ENCODE results near the gene CYTH3. TPM values are rescaled to one million over a fixed set of nuclear protein-coding genes. Genes with fewer than 3 reads are reported as not detected.
A peak's percentile ranks its signal among the peaks of the same experiment; 100 is the strongest.

The CYTH3 gene
- total RNA-seq, 2 donors from 2014 or later = 12.3 to 37.7 TPM

DNA sequence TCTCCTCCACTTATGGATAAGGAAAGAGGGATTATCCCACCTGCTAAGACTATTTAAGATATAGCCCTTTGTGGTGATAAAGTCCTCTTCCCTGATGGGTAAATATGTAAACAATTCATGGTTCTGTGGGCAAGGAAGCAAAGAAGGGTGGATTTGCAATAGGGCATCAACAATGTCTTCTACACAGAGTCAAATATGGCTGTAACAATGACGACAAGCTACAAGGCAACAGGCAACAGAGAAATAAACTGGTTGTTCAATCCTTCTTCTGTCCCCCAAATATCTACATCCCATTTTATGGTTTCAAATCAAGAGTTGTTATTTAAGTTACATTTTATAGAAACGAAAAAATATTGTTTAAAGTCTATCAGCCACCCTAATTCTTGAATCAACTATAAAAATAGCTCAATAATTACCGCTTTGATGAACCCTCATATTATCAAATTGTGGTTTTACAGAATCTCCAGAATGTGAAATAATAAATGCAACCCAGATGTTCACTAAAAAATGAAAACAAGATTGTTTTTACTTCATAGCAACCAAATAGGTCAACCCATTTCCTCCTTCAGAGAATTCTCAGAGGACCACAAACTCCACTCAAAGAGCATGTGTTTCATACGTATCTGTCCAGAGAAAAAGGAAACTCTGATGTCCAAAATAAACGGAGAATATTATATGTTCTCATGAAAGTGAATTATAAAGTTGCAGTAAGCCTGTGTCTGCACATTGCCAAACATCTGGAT is 13.8 kb downstream of the CYTH3 start:
- no peaks in the 10 kb centered on the region for H3K27me3 ChIP-seq (replicated peaks; ENCODE audit: insufficient read depth)
- H3K4me1 ChIP-seq (replicated peaks) = peaks cover 8% of the 10 kb centered on the region
- H3K36me3 ChIP-seq = no peaks in the 10 kb centered on the region
- H3K4me3 ChIP-seq = no peak overlapping the region
- no peak for DNase-seq (ENCODE audit: low spot score)
- 46% methylated on average over 5 of the region's 5 CpGs for WGBS
- H3K9me3 ChIP-seq = no peaks in the 10 kb centered on the region
- no peak for TF ChIP-seq POLR2AphosphoS5 (IDR thresholded peaks at IDR 0.05)
- no peak for TF ChIP-seq CTCF (IDR thresholded peaks at IDR 0.05)
- no peak for TF ChIP-seq POLR2A (IDR thresholded peaks at IDR 0.05)
- H3K27ac ChIP-seq = peak overlapping the region in 1 of 2 donors; percentile 1
- intact Hi-C loops (cut with DNase I) = no loop called here

DNA sequence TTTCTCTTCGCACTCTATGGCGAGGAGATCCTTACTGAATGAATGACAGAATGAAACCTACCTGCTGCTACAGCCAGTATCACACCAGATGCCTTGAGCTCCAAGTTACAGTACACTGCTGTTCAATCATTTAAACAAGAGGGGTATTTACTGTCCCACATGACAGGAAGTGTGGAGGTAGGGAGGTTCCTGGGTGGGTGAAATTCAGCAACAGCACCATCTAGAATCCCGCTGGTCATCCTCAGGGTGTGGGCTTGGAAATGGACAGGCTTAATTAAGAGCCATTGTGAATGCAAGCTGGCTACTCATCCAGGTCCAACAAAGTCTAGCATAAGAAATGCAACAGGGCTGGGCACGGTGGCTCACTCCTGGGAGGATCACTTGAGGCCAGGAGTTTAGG is 14.7 kb downstream of the CYTH3 start:
- Histone ChIP-seq H3K27ac (no peak overlapping the region), H3K27me3 (replicated peaks; ENCODE audit: insufficient read depth) (no peaks in the 10 kb centered on the region), H3K36me3 (no peaks in the 10 kb centered on the region), H3K4me3 (no peak overlapping the region), H3K9me3 (no peaks in the 10 kb centered on the region), H3K4me1 (replicated peaks) (peaks cover 8% of the 10 kb centered on the region)
- WGBS = 96% methylated on average over 4 of the region's 4 CpGs
- TF ChIP-seq CTCF (IDR thresholded peaks at IDR 0.05) = no peak
- no peak for TF ChIP-seq POLR2AphosphoS5 (IDR thresholded peaks at IDR 0.05)
- no peak for TF ChIP-seq POLR2A (IDR thresholded peaks at IDR 0.05)
- DNase-seq (ENCODE audit: low spot score) = no peak
- intact Hi-C loops (cut with DNase I) = no loop called here

GRCh38 chr7:6256677-6257535 is 15.5 kb downstream of the CYTH3 start:
- 77% methylated on average over 9 of the region's 9 CpGs for WGBS
- Histone ChIP-seq H3K9me3 (no peaks in the 10 kb centered on the region), H3K4me3 (no peak overlapping the region), H3K4me1 (replicated peaks) (peaks cover 8% of the 10 kb centered on the region), H3K36me3 (no peaks in the 10 kb centered on the region), H3K27ac (no peak overlapping the region), H3K27me3 (replicated peaks; ENCODE audit: insufficient read depth) (no peaks in the 10 kb centered on the region)
- DNase-seq (ENCODE audit: low spot score) = no peak
- TF ChIP-seq POLR2AphosphoS5 (IDR thresholded peaks at IDR 0.05) (no peak), POLR2A (IDR thresholded peaks at IDR 0.05) (no peak), CTCF (IDR thresholded peaks at IDR 0.05) (no peak)
- intact Hi-C loops (cut with DNase I) = no loop called here

GRCh38 chr7:6256109-6256483 is 16.3 kb downstream of the CYTH3 start:
- DNase-seq (ENCODE audit: low spot score) = no peak
- Histone ChIP-seq H3K9me3 (no peaks in the 10 kb centered on the region), H3K27ac (no peak overlapping the region), H3K27me3 (replicated peaks; ENCODE audit: insufficient read depth) (no peaks in the 10 kb centered on the region), H3K36me3 (no peaks in the 10 kb centered on the region), H3K4me1 (replicated peaks) (peaks cover 8% of the 10 kb centered on the region), H3K4me3 (no peak overlapping the region)
- WGBS = 63% methylated on average over 5 of the region's 5 CpGs
- TF ChIP-seq POLR2A (IDR thresholded peaks at IDR 0.05) (no peak), POLR2AphosphoS5 (IDR thresholded peaks at IDR 0.05) (no peak), CTCF (IDR thresholded peaks at IDR 0.05) (no peak)
- intact Hi-C loops (cut with DNase I) = no loop called here

All from prostate gland (tissue), 2 donors.